ENCODE measurements around the gene DNAJC5G.

Gene DNAJC5G

DNA sequence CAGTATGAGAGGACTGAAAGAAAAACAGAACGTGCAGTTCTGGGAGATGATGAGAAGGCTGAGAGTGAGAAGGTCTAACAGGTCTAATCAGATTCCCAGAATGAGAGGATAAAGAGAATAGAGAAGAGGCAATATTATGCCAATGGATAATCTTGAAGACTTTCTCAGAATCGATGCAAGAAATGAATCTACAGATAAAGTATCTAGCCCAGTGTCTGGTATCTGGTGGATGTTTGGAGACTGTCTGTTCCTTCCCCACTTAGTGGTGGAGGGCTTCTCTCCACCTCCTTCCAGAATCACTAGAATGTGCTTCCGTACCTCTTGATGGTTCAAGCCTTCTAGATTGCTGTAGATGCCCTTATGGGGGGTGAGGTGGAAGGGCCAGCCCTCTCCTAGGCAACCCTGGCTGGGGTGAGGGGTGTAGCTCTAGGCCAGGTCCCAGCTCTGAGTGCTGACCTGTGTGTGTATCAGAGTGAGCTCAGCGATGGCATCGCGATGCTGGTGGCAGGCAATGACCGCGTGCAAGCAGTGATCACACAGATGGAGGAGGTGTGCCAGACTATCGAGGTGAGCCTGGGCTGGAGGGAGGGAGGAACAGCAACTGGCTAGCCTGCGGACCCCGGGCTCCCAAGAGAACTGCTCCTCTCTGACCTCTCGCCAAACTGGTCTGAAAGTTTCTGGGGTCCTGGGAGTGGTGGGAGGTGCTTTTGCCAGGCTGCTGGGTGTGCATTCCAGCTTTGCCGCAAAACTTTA is 29.4 kb downstream of the DNAJC5G start:
- Histone ChIP-seq H3K9me3 (ENCODE audit: insufficient read depth, low read length, severe bottlenecking) (no peaks in the 10 kb centered on the region), H3K4me1 (ENCODE audit: insufficient read depth, low read length) (peaks cover 5% of the 10 kb centered on the region), H3K27ac (ENCODE audit: low read length) (no peak overlapping the region), H3K36me3 (ENCODE audit: insufficient read depth, low read length) (peaks cover 12% of the 10 kb centered on the region), H3K79me2 (ENCODE audit: insufficient read depth, low read length) (no peaks in the 10 kb centered on the region), H3K4me2 (ENCODE audit: insufficient read depth, low read length) (no peak overlapping the region), H3K9ac (ENCODE audit: low read depth, low read length) (no peak overlapping the region), H3K4me3 (ENCODE audit: low read depth in 1 of 2, low read length in 2 of 2) (no peak overlapping the region), H2AFZ (ENCODE audit: low read depth, low read length) (no peak overlapping the region), H4K20me1 (ENCODE audit: insufficient read depth, low read length) (peaks cover 7% of the 10 kb centered on the region), H3K27me3 (ENCODE audit: insufficient read depth, low read length, poor library complexity) (no peaks in the 10 kb centered on the region)
- DNase-seq (no peak), ATAC-seq (ENCODE audit: insufficient read depth, low read depth) (no peak)
- TF ChIP-seq, protein P1, sequence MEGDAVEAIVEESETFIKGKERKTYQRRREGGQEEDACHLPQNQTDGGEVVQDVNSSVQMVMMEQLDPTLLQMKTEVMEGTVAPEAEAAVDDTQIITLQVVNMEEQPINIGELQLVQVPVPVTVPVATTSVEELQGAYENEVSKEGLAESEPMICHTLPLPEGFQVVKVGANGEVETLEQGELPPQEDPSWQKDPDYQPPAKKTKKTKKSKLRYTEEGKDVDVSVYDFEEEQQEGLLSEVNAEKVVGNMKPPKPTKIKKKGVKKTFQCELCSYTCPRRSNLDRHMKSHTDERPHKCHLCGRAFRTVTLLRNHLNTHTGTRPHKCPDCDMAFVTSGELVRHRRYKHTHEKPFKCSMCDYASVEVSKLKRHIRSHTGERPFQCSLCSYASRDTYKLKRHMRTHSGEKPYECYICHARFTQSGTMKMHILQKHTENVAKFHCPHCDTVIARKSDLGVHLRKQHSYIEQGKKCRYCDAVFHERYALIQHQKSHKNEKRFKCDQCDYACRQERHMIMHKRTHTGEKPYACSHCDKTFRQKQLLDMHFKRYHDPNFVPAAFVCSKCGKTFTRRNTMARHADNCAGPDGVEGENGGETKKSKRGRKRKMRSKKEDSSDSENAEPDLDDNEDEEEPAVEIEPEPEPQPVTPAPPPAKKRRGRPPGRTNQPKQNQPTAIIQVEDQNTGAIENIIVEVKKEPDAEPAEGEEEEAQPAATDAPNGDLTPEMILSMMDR (IDR thresholded peaks at IDR 0.05; ENCODE audit: borderline replicate concordance, extremely low read depth, low read length, poor library complexity, severe bottlenecking): no peak
- no peak for TF ChIP-seq EZH2 (IDR thresholded peaks at IDR 0.05; ENCODE audit: borderline replicate concordance, low read depth, low read length, severe bottlenecking)

DNA sequence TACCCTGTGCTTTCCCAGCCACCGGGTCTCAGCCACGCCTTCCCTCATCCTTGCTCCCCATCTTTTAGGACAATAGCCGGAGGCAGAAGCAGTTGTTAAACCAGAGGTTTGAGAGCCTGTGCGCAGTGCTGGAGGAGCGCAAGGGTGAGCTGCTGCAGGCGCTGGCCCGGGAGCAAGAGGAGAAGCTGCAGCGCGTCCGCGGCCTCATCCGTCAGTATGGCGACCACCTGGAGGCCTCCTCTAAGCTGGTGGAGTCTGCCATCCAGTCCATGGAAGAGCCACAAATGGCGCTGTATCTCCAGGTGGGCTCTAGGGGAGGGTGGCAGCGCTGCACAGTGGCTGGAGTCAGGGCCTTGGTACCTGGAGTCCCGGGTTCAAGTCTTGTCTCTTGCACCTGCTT is 30.3 kb downstream of the DNAJC5G start:
- no peak overlapping the region for H3K4me3 ChIP-seq (ENCODE audit: low read depth in 1 of 2, low read length in 2 of 2)
- peaks cover 15% of the 10 kb centered on the region for H3K36me3 ChIP-seq (ENCODE audit: insufficient read depth, low read length)
- no peaks in the 10 kb centered on the region for H3K79me2 ChIP-seq (ENCODE audit: insufficient read depth, low read length)
- H3K4me2 ChIP-seq (ENCODE audit: insufficient read depth, low read length): no peak overlapping the region
- H3K9me3 ChIP-seq (ENCODE audit: insufficient read depth, low read length, severe bottlenecking): no peaks in the 10 kb centered on the region
- no peak overlapping the region for H2AFZ ChIP-seq (ENCODE audit: low read depth, low read length)
- TF ChIP-seq, protein P1 (IDR thresholded peaks at IDR 0.05; ENCODE audit: borderline replicate concordance, extremely low read depth, low read length, poor library complexity, severe bottlenecking): no peak
- no peak for TF ChIP-seq EZH2 (IDR thresholded peaks at IDR 0.05; ENCODE audit: borderline replicate concordance, low read depth, low read length, severe bottlenecking)
- no peak for ATAC-seq (ENCODE audit: insufficient read depth, low read depth)
- no peak overlapping the region for H3K9ac ChIP-seq (ENCODE audit: low read depth, low read length)
- H4K20me1 ChIP-seq (ENCODE audit: insufficient read depth, low read length): peaks cover 7% of the 10 kb centered on the region
- H3K4me1 ChIP-seq (ENCODE audit: insufficient read depth, low read length): peaks cover 5% of the 10 kb centered on the region
- no peak for DNase-seq
- H3K27ac ChIP-seq (ENCODE audit: low read length): no peak overlapping the region
- H3K27me3 ChIP-seq (ENCODE audit: insufficient read depth, low read length, poor library complexity): no peaks in the 10 kb centered on the region

DNA sequence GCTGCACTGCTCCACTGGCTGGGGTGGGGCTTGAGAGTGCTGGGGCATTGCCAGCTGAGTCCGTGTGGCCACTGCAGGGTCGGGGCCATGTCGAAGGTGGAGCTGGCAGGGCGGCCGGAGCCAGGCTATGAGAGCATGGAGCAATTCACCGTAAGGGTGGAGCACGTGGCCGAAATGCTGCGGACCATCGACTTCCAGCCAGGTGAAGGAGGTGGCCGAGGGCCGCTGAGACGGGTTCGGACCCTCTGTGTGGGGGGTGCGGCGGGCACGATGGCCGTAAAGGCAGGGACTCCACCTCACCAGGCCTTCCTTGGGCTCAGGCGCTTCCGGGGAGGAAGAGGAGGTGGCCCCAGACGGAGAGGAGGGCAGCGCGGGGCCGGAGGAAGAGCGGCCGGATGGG is 30.9 kb downstream of the DNAJC5G start:
- H3K4me1 ChIP-seq (ENCODE audit: insufficient read depth, low read length): peaks cover 5% of the 10 kb centered on the region
- DNase-seq: no peak
- H4K20me1 ChIP-seq (ENCODE audit: insufficient read depth, low read length): peaks cover 7% of the 10 kb centered on the region
- no peak overlapping the region for H3K9ac ChIP-seq (ENCODE audit: low read depth, low read length)
- no peaks in the 10 kb centered on the region for H3K9me3 ChIP-seq (ENCODE audit: insufficient read depth, low read length, severe bottlenecking)
- ATAC-seq (ENCODE audit: insufficient read depth, low read depth): no peak
- peaks cover 15% of the 10 kb centered on the region for H3K36me3 ChIP-seq (ENCODE audit: insufficient read depth, low read length)
- TF ChIP-seq, protein P1 (IDR thresholded peaks at IDR 0.05; ENCODE audit: borderline replicate concordance, extremely low read depth, low read length, poor library complexity, severe bottlenecking): no peak
- TF ChIP-seq EZH2 (IDR thresholded peaks at IDR 0.05; ENCODE audit: borderline replicate concordance, low read depth, low read length, severe bottlenecking): no peak
- H3K4me2 ChIP-seq (ENCODE audit: insufficient read depth, low read length): no peak overlapping the region
- H3K27ac ChIP-seq (ENCODE audit: low read length): no peak overlapping the region
- no peak overlapping the region for H3K4me3 ChIP-seq (ENCODE audit: low read depth in 1 of 2, low read length in 2 of 2)
- no peaks in the 10 kb centered on the region for H3K27me3 ChIP-seq (ENCODE audit: insufficient read depth, low read length, poor library complexity)
- no peak overlapping the region for H2AFZ ChIP-seq (ENCODE audit: low read depth, low read length)
- no peaks in the 10 kb centered on the region for H3K79me2 ChIP-seq (ENCODE audit: insufficient read depth, low read length)
